GM21786 (cell line): ENCODE data around the gene PHACTR1.

Experiments
- ATAC-seq: cut with Tn5 transposase; IDR thresholded peaks from one replicate; pipeline ENCODE4 v1.9.1; 2021; ENCODE audit not compliant: unreplicated experiment

The PHACTR1 gene

DNA sequence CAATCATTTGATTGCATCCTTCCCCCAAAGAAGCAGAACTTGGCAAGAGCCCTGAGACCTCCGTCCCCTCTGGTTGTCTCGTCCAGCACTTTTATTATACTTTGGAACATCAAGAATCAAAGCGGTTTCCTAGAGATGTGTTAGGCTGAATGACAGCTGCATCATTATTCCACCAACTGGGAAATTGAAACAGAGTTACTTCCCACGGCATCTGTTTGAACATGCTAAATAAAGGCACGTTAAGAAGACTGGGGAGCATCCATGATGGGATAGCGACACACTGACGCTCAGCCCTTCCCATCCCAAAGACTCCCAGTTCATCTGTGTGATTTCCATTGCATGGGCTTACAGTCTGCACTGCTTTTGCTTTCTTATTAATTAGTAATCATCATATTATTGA lies 464.0 kb downstream of the PHACTR1 start:
- ATAC-seq, result no peak

DNA sequence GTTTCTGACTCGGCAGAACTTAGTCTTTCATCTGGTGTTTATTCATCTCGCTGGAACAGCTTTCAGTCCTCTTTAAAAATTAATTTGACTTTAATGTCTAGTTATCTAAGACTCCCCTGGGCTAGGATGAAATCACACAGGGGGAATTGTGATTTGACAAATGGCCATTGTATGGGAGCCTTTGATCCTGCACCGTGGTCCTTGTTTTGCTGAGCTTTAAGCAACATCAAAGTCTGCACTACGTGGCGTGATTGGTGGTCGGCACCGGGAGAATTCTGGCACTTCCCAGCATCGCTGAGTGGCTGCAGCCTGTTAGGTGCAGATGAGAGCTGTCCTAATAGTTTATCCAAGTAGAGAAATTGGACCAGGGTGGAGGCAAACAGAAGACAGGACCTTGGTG lies 464.8 kb downstream of the PHACTR1 start:
- ATAC-seq, result no peak

DNA sequence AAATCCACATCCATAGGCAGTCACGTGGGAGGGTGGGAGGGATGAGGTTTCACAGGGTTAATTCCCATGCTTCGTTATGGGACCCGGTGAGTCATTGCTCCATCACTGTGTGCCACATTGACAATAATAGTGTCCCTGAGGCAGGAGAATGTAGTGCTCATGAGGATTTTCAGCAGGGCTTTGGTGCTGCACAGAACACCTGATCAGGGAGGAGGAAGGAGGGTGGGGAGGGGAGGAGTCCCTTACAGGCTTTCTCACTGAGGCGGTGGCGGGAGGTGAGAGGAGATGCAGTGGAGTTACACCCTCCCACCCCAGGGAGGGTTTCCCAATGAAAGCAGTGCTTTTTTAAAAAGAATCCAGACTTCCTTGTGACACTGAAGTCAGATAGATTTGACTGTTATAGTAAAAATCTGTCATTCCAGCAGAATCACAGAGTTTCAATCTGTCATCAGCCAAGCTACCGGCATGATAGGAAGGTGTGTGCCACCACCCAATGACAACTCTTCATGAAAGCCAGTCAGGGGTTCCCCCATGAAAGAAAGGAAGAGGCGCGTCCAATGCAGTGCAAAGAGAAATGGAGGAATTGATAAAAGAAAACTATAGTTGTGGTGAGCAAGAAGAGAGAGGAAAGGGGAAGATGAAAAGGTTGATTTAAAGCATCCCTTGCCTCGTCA lies 467.0 kb downstream of the PHACTR1 start:
- no peak for ATAC-seq

DNA sequence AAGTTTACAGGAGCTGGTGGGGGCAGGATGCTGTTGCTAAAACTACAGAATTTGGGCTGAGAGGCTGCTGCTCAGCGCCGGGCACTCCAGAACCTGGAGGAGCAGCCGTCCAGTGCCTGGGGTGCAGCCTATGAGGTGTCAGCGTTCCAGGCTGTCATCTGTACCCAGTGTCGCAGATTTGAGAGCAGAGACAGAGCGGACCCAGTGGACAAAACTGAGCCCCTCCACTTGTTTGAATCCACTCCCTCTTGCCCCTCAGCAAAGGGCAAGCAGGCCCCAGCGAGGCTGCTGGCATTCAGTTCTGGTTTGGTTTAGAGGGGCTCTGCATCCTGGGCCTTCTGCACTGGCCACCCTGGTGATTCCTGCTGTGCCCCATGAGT lies 467.5 kb downstream of the PHACTR1 start:
- ATAC-seq, result no peak

DNA sequence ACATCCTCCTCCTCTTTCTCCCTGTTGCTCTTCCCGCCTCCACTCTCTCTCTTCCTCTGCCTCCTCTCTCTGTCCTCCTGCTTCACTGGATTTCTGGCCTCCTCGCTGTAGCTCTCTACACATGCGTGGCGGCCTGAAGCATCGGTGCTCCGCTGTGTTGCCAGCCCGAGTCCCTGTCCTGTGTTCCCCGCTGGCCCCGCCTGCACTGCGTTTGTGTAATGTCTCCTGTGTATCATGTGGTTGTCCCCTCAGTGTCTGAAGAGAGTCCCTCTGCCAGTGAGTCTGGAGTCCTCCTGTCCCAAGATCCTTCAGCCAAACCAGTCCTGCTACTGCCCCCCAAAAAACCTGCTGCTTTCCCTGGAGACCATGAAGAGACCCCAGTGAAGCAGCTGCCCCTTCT lies 468.0 kb downstream of the PHACTR1 start:
- ATAC-seq, result no peak

DNA sequence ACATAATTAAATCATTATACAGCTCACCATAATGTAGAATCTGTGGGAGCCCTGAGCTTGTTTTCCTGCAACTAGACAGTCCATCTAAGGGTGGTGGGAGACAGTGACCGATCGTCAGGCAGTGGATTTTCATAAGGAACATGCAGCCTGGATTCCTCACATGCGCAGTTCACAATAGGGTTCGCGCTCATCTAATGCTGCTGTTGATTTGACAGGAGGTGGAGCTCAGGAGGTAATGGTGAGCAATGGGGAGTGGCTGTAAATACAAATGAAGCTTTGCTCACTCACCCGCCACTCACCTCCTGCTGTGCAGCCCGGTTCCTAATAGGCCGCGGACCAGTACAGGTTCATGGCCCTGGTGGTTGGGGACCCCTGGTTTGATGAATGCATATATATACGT lies 470.3 kb downstream of the PHACTR1 start:
- ATAC-seq, result no peak

DNA sequence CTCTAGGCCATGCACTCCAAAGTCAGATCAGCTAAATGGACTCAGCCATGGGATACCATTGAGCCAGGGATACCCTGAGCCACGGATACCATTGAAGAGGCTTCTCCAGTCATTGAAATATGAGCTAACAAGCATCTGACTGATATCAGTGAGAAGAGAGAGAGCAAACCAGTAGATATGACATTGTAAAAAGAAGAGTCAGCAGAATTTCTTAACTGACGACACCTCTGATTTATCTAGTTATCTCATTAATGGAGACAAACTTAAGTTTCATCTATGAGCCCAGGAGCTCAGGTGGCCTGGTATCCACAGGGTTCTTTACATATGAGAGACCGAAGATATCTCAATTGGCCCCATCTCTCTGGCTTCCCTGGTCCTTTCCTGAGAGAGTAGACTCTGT lies 471.1 kb downstream of the PHACTR1 start:
- ATAC-seq, result no peak

DNA sequence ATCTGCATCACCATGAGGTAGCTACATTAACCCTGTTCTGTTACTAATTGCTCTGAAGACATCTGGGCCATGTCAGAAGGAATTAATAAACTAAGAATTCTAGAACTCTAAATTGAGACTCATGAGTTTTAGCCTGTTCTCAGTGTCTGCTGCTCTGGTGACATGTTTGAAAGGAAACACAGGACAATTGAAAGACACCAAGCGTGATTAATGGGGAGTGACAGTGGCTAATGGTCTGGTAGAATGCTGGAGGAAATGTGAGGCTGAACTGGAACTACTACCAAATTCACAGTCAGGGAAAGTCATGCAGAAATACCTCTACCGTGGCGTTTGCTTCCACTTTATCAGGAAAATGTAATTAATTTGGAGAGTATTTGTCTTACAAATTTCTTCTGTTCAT lies 471.7 kb downstream of the PHACTR1 start:
- ATAC-seq, result no peak

DNA sequence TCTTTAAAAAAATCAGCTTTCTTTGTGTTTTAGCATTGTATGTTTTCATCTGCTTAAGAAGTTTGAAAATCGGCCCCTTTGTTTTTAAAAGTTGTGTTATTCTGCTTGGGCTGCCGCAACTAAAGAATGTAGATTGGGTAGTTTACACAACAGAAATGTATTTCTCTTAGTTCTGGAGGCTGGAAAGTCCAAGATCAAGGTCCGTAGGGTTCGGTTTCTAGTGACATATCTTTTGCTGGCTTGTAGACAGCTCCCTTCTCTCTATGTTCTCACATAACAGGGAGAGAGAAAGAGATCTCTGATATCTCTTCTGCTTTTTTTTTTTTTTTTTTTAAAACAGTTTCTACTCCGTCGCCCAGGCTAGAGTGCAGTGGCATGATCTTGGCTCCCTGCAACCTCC lies 473.1 kb downstream of the PHACTR1 start:
- no peak for ATAC-seq

DNA sequence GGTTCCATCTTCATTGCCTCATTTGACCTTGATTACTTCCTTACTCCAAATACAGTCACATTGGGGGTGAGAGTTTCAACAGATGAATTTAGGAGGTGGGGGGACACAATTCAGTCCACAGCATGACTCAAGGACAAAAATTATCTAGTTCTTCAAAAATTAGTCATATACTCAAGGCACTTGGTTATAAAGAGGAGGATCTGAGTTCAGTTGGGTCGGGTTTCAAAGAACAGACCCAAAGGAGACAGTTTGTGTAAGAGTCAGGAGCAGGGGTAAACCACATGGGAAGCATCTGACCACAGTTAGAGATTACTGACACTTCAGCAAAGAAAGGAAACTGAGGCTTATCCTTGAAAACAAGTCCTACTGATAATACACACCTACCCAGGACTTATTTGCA lies 473.8 kb downstream of the PHACTR1 start:
- no peak for ATAC-seq

DNA sequence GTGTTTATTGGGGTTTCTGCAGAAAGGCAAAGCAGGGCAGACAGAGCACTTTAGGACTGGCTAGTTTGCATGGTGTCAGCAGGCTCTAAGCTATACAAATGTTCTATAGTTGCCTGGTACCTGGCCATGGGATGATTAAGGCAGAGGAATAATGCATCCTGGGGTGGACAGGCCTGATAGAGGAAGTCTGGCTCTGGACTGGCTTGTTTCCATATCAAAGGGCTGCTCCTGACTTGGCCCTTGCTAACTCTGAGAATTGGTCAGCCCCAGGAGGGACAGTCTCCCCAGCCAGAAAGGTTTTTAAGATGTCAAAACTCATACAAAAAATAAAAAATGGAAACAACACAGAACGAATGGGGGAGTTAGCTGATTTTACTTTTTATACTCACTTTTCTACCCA lies 474.9 kb downstream of the PHACTR1 start:
- ATAC-seq, result no peak

DNA sequence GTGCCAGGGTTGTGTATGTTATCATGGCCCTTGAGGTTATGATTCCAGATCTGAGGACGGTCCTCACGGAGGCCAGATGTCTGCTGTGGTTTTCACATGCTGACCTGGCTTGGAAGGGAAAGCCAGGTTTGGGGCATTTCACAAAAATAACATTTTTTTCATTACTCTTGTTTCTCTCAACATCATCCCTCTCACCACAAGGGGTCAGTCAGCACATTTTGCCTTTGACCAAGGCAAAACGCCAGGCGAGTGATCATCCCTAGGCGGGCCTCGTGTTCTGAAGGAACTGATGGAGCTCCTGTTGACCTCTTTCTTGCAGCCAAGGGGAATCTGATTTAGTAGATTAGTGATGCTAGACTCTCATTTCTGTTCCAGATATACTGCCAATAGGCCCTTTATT lies 478.3 kb downstream of the PHACTR1 start:
- no peak for ATAC-seq

DNA sequence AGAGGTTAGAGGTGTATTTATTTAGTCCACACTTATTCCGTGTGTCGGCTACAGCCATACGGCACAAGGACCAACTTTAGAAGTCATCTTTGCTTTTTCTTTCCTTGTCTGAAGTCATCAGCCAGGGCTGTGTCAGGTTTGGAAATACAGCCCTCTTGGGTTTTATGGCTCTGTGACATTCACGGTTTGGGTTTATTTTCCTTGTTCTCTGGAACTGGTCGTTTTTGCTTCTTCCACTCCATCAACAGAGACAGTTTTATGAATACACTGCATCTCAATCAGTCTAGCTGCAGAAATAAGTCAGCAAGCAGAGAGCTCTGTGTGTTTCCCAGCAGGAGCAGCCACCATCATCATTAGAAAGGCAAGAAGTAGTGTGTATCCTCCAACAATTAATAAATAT lies 479.2 kb downstream of the PHACTR1 start:
- no peak for ATAC-seq

DNA sequence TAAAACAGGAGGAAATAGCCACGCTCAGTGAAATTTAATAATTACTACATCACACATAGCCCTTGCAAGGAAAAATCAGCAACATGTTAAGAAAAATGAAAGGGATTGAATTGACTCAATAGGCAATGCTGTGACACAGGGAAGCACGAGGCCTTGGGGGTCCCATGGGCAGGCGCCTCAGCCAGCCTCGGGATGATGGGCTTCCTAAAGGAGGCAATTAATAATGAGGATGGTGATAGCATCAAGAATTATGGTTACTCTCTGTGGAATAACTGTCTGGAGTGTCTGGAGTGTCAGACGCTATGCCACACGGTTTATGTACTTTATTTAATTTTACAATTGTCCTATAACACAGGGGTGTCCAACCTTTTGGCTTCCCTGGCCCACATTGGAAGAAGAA lies 481.6 kb downstream of the PHACTR1 start:
- no peak for ATAC-seq

DNA sequence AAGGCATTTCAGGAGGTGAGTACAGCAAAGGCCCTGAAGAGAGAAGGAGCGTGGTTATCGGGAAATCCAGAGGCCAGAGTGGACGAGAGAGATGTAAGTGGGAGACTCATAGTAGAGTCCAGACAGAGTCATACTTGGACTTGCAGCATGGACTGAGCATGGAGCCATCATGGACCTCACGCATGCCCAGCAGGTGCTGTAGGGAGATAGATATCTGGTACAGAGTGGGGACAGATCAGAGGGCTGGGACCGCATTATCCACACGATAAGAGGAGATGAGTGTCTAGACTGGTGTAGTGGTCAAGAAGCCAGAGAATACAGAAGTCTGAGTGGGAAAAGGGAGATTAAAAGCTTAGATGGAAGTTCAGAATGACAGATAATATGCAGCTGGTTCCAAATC lies 484.8 kb downstream of the PHACTR1 start:
- no peak for ATAC-seq

DNA sequence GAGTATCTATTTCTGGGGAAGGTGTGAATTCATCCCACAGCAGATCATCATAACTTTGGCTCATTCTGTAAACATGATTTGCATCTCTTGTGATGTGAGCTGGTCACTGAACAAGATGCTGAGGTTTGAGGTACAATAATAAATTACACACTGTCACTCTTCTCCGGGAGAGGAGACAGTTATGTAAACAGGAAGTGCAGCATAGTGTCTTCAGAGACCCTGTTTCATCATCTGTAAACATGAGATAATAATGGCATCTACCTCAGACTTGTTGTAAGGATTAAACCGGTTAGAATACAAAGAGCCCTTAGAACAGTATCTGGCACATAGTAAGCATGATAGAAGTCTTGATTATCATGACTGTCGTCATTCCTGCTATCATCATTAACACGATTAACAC lies 486.6 kb downstream of the PHACTR1 start:
- no peak for ATAC-seq

DNA sequence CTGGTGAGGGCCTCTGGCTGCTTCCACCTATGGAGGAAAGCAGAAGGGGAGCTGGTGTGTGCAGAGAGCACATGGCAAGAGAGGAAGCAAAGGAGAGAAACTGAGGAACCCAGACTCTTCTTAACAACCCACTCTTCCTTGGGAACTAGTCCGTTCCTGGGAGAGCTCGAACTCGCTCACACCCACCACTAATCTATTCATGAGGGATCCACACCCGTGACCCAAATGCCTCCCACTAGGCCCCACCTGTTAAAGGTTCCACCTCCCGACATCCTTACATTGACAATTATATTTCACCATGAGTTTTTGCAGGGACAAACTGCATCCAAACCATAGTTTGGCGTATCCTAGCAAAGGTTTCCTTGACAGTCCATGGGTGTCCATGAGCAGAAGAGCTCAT lies 488.5 kb downstream of the PHACTR1 start:
- ATAC-seq, result no peak

DNA sequence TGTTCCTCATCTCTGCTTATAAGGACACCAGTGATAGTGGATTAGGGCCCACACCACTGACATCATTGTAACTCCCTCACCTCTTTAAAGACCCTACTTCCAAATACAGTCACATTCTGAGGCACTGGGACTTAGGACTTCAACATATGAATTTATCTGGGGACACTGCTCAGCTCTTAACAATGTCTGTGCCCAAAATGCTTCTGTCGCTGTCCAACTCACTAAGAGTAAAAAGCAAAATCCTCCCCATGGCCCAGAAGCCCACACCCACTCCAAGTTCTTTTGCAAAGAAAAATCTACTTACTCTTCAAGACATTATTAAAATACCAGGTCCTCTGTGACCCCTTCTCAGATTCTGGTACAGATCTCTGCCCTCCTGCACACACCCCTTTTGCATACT lies 495.5 kb downstream of the PHACTR1 start:
- no peak for ATAC-seq

DNA sequence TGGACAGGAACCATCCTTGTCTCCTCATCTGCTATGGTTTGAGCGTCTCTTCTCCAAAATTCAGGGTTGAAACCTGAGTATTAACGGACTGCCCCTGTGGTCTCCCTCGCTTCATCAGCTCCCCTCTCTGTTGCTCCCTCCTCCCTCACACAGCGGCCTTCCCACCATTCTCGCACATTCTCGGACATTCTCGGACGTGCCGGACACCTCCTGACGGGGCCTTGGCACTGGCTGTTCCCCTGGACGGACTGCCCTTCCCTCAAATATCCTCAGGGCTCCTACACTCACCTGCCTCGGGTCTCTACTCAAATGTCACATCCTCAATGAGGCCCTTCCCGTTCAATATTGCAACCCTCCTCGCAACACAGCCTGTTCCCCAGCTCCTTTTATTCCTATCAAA lies 496.0 kb downstream of the PHACTR1 start:
- ATAC-seq, result no peak

DNA sequence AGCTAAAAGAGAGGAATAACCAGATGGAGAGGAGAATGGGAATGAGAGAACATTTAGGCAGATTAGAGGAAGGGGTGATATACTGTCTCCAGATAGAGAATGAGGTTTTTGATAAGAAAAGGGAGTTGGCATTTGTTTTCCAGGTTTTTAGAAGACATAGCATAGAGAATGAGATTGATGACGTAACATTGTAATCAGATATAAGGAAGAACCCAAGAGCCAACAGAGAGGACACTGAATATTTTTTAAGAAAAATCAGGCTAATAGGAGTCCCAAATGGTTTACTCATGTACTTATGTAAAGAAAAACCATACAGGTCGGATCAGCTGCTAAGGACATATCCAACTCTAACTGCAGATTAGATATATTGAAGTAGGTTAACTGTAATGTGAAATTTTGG lies 498.8 kb downstream of the PHACTR1 start:
- ATAC-seq, result no peak

DNA sequence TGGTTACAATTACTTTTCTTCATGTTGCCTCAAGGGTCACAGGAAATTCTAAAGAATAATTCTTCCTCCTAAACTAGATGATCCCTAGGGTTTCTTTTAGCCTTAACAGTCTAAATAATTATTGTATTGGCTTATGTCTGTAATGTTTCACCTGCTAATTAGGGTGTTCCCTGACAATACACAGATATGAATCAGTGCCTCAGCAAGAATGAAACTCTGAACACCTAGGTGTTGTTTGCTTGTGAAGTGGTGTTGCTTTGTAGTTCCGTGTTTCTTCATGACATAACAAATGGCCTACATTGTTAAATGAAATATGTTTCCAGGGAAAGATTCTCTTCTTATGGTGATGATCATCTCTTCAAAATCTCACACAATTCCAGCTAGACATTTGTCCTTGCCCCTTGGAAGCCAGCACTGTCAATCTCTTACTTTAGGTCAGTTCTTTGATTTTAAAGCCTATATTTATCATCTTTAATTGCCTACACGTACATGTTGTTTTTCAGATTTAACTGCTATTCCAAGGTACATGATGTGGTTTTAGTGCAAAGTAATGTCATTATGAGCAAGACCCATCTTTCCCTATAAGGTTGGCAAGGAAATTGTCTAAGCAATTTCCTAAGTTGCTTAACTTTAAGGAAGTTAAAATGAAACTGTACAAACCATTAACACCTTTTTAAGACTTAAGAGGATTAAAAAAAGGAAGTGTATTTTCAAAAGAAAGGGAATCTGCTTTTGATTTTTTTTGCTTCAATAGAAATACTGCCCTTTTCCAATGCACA lies 499.9 kb downstream of the PHACTR1 start:
- ATAC-seq, result no peak

DNA sequence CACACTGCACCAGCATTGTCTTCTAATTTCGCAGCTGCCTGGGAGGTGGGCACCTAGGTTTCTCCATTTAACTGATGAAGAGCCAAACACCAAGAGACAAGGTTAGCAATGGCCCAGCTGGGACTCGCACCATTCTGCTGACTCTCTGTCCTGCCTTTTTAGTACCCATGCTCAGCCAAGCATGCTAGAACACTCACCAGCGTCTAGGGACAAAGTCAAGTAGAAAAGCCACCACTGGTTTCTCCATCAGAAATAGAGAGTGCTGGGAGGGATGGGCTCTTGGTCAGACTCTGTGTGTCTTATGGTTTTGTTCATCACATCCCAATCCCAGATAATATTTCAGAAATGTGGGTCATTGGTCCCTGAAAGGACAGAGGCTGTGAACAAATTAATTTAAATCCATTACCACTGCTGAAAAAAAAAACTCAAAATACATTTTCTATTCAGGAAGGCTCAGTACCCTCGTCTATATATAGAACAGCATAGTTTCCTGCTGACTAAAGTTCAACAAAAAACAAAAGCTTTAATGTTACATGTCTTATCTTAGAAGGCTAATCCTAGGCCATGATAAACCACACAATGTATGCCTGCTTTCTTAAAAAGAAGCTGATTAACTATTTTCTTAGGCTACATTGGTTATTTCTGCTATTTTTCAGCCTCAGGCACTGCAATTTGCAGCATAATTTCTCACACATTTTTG lies 500.8 kb downstream of the PHACTR1 start:
- peak; percentile 66 for ATAC-seq
